GM12875 (cell line): Measurements from ENCODE around the gene RPSA.

Experiments used
- H3K4me3 ChIP-seq: one replicate; pipeline ENCODE4 v1.5.1; 2011; ENCODE audit warnings: low read depth, low read length, control low read depth
- CTCF ChIP-seq: IDR thresholded peaks from 2 replicates; pipeline ENCODE4 v1.5.1; 2011; ENCODE audit warnings: low read depth, mild to moderate bottlenecking, control low read depth, inconsistent platforms, low read length, moderate library complexity, borderline replicate concordance; ENCODE audit not compliant: insufficient read depth

RPSA gene

GRCh38 chr3:39407259-39407629 is 724 bp downstream of the RPSA start:
- peak overlapping the region; percentile 84 for H3K4me3 ChIP-seq
- no peak for TF ChIP-seq CTCF

- TF ChIP-seq CTCF: no peak
These were observed 1.4 kb downstream of the RPSA start for GRCh38 chr3:39407773-39408492.

GRCh38 chr3:39408493-39409372 is 2.2 kb downstream of the RPSA start:
- no peak for TF ChIP-seq CTCF
- peak overlapping the region; percentile 84 for H3K4me3 ChIP-seq

More at GRCh38 chr3:39407773-39408492, 1.4 kb downstream of the RPSA start:
- H3K4me3 ChIP-seq: peak overlapping the region; percentile 84

- no peak overlapping the region for H3K4me3 ChIP-seq
- TF ChIP-seq CTCF: no peak
These were observed 3.1 kb downstream of the RPSA start for GRCh38 chr3:39409514-39410136.

GRCh38 chr3:39410893-39411292 is 4.4 kb downstream of the RPSA start:
- no peak overlapping the region for H3K4me3 ChIP-seq
- no peak for TF ChIP-seq CTCF

- TF ChIP-seq CTCF: no peak
These were observed 6.2 kb downstream of the RPSA start for GRCh38 chr3:39412668-39413260.

More at GRCh38 chr3:39412668-39413260, 6.2 kb downstream of the RPSA start:
- H3K4me3 ChIP-seq: no peak overlapping the region
